K562 (cell line): Measurements from ENCODE around the gene PCDH19. TPM values are rescaled to one million over a fixed set of nuclear protein-coding genes. Genes with fewer than 3 reads are reported as not detected.

ENCODE experiments used
- ATAC-seq: fragments of 200-7000 bp; cut with Tn5 transposase; 3 replicates; pipeline ENCODE4 v1.9.1; 2020; ENCODE audit warnings: moderate library complexity
- BruUV-seq: library from RNA; stranded (reverse); fragments of 400-500 nt; replicated peaks from 2 replicates; lab custom pipeline; 2021; lab: Mats Ljungman, UMichigan
- CTCF ChIA-PET: fragments of 300-600 bp; formaldehyde crosslinking; extraction: SDS; loops from one replicate; lab custom pipeline; 2021; ENCODE audit warnings: low intra/inter-chr PET ratio; lab: Yijun Ruan, JAX
- POLR2A ChIA-PET: fragments of 300-600, 350-650 bp; sonication (Branson Sonifier 250); formaldehyde crosslinking; extraction: SDS; loops from one replicate; lab custom pipeline; 2021; ENCODE audit warnings: antibody characterized with exemption, inconsistent platforms; lab: Yijun Ruan, JAX
- DNase-seq, 4 experiments: peaks; one replicate each; pipeline versions ENCODE4 v3.0.0 to v3.0.0-alpha.2; 2011 to 2018; ENCODE audit warnings: low spot score in 3 of 4, mixed read lengths in 3 of 4; ENCODE audit errors: extremely low read depth in 1 of 4
- FAIRE-seq: peaks from 2 replicates; lab custom pipeline; 2011; peaks lifted over from hg19 to GRCh38; lab: Jason Lieb, UNC
- H2AFZ ChIP-seq: 2 replicates; pipeline ENCODE4 v1.6.0; 2011; ENCODE audit warnings: low read depth, low read length, control low read depth, inconsistent platforms
- H3K27ac ChIP-seq: fragments of 200-600 bp; 3 replicates; pipeline ENCODE4 v1.8.0; 2011; ENCODE audit warnings: low read depth, mild to moderate bottlenecking, control low read depth, inconsistent platforms, low read length, moderate library complexity, mixed read lengths; ENCODE audit errors: extremely low read depth
- H3K27me3 ChIP-seq, 2 experiments: fragments of 300-600 bp in 1 of 2; 2 replicates in 1 of 2; 3 replicates in 1 of 2; pipeline versions ENCODE4 v1.6.0 to v1.8.0; 2011; ENCODE audit warnings: inconsistent platforms in 2 of 2, low read length in 2 of 2, mild to moderate bottlenecking in 1 of 2, mixed read lengths in 1 of 2, moderate library complexity in 1 of 2; ENCODE audit not compliant: control insufficient read depth in 2 of 2, insufficient read depth in 2 of 2
- H3K36me3 ChIP-seq: fragments of 300-600 bp; 3 replicates; pipeline ENCODE4 v1.8.0; 2011; ENCODE audit warnings: mild to moderate bottlenecking, low read length, inconsistent platforms; ENCODE audit not compliant: control insufficient read depth, insufficient read depth
- H3K4me1 ChIP-seq, 2 experiments: fragments of 200-600 bp in 1 of 2; replicated peaks in 1 of 2; 2 replicates in 1 of 2; 3 replicates in 1 of 2; pipeline versions ENCODE4 v1.5.1 to v1.8.0; 2011; ENCODE audit warnings: inconsistent platforms in 2 of 2, low read length in 2 of 2, mild to moderate bottlenecking in 1 of 2, mixed read lengths in 1 of 2, moderate library complexity in 1 of 2; ENCODE audit not compliant: control insufficient read depth in 2 of 2, insufficient read depth in 2 of 2
- H3K4me2 ChIP-seq: 2 replicates; pipeline ENCODE4 v1.6.1; 2011; ENCODE audit warnings: low read length, control low read depth, inconsistent platforms, mixed read lengths; ENCODE audit not compliant: insufficient read depth
- H3K4me3 ChIP-seq: fragments of 200-600 bp; sonication (generic), shearing (Covaris generic); 2 replicates; pipeline ENCODE4 v1.5.1; 2016; ENCODE audit warnings: control low read depth, inconsistent platforms
- H3K79me2 ChIP-seq: fragments of 200-600 bp; 3 replicates; pipeline ENCODE4 v1.8.0; 2011; ENCODE audit warnings: low read length, inconsistent platforms; ENCODE audit not compliant: control insufficient read depth, insufficient read depth
- H3K9ac ChIP-seq, 2 experiments: 2 replicates each; pipeline versions ENCODE4 v1.6.0 to v1.6.1; 2011; ENCODE audit warnings: low read depth in 2 of 2, low read length in 2 of 2, control low read depth in 1 of 2, inconsistent platforms in 1 of 2, mild to moderate bottlenecking in 1 of 2, mixed read lengths in 1 of 2; ENCODE audit not compliant: insufficient read depth in 1 of 2
- H3K9me1 ChIP-seq: one replicate; pipeline ENCODE4 v1.6.0; 2011; ENCODE audit warnings: inconsistent platforms, mild to moderate bottlenecking, low read length, moderate library complexity; ENCODE audit not compliant: control insufficient read depth, insufficient read depth
- H3K9me3 ChIP-seq: replicated peaks from 2 replicates; pipeline ENCODE4 v1.5.1; 2011; ENCODE audit warnings: low read depth, low read length, inconsistent platforms; ENCODE audit not compliant: control insufficient read depth, insufficient read depth
- H4K20me1 ChIP-seq: replicated peaks from 2 replicates; pipeline ENCODE4 v1.6.1; 2011; ENCODE audit warnings: low read length, inconsistent platforms, mixed read lengths; ENCODE audit not compliant: control insufficient read depth, insufficient read depth
- CREB1 ChIP-seq, 2 experiments: sonication (generic) in 1 of 2; formaldehyde crosslinking in 1 of 2; IDR thresholded peaks; 2 replicates each; pipeline versions ENCODE4 v1.6.1 to v1.8.0; 2012 to 2022; ENCODE audit warnings: inconsistent platforms in 1 of 2, mild to moderate bottlenecking in 1 of 2, missing genetic modification reagents in 1 of 2, moderate library complexity in 1 of 2
- DPF2 ChIP-seq: fragments of 450-650 bp; IDR thresholded peaks from 2 replicates; pipeline ENCODE4 v1.6.1; 2016
- LEF1 ChIP-seq: fragments of 450-650 bp; IDR thresholded peaks from 2 replicates; pipeline ENCODE4 v1.6.1; 2016; ENCODE audit warnings: mild to moderate bottlenecking
- MBD2 ChIP-seq: sonication (generic); IDR thresholded peaks from 2 replicates; pipeline ENCODE4 v1.6.1; 2016; ENCODE audit warnings: low read depth, borderline replicate concordance
- NFIX ChIP-seq: fragments of 250-450 bp; sonication (Bioruptor Pico); IDR thresholded peaks from 2 replicates; pipeline ENCODE4 v1.4.0; 2020; ENCODE audit warnings: low read depth, mild to moderate bottlenecking, moderate library complexity
- PATZ1 ChIP-seq: fragments of 250-450 bp; sonication (Bioruptor Pico); IDR thresholded peaks from 2 replicates; pipeline ENCODE4 v1.5.0; 2020; ENCODE audit warnings: mild to moderate bottlenecking, borderline replicate concordance
- PKNOX1 ChIP-seq: fragments of 450-650 bp; IDR thresholded peaks from 2 replicates; pipeline ENCODE4 v1.6.1; 2016
- RHOXF2B ChIP-seq: fragments of 250-450 bp; sonication (Bioruptor Pico); conservative IDR thresholded peaks from 2 replicates; pipeline ENCODE4 v1.5.1; 2021
- SLC30A9 ChIP-seq: fragments of 250-450 bp; sonication (Bioruptor Pico); IDR thresholded peaks from 2 replicates; pipeline ENCODE4 v1.8.0; 2022; ENCODE audit warnings: mild to moderate bottlenecking, moderate library complexity
- SRF ChIP-seq, 2 experiments: fragments of 250-450, 450-650 bp in 1 of 2; sonication (Bioruptor Pico) in 1 of 2; sonication (generic) in 1 of 2; formaldehyde crosslinking; IDR thresholded peaks; 2 replicates each; pipeline versions ENCODE4 v1.5.0 to v1.5.1; 2020 to 2022; ENCODE audit warnings: mild to moderate bottlenecking in 1 of 2, missing genetic modification reagents in 1 of 2
- THAP7 ChIP-seq: fragments of 250-450 bp; sonication (Bioruptor Pico); IDR thresholded peaks from 2 replicates; pipeline ENCODE4 v1.5.0; 2021
- THRB ChIP-seq: fragments of 450-650 bp; formaldehyde crosslinking; conservative IDR thresholded peaks from 2 replicates; pipeline ENCODE4 v1.4.0; 2022; ENCODE audit warnings: mild to moderate bottlenecking, missing genetic modification characterization
- ZBTB1 ChIP-seq: sonication (generic); formaldehyde crosslinking; IDR thresholded peaks from 2 replicates; pipeline ENCODE4 v1.8.1; 2023; ENCODE audit warnings: missing genetic modification reagents, low read depth, mild to moderate bottlenecking, borderline replicate concordance
- ZFX ChIP-seq: sonication (generic); formaldehyde crosslinking; IDR thresholded peaks from 2 replicates; pipeline ENCODE4 v1.8.0; 2022; ENCODE audit warnings: mild to moderate bottlenecking, missing genetic modification reagents, moderate library complexity
- ZNF12 ChIP-seq: sonication (generic); formaldehyde crosslinking; IDR thresholded peaks from 2 replicates; pipeline ENCODE4 v1.4.0; 2020; ENCODE audit warnings: mild to moderate bottlenecking, missing genetic modification reagents
- ZNF124 ChIP-seq: sonication (generic); formaldehyde crosslinking; IDR thresholded peaks from 2 replicates; pipeline ENCODE4 v1.8.1; 2022; ENCODE audit warnings: missing genetic modification reagents
- ZZZ3 ChIP-seq: fragments of 450-650 bp; IDR thresholded peaks from 2 replicates; pipeline ENCODE4 v1.6.1; 2016; ENCODE audit warnings: antibody characterized with exemption, mild to moderate bottlenecking, moderate library complexity
- in situ Hi-C: fragments of 300-500 bp; cut with MboI; formaldehyde crosslinking; loops from 4 replicates; pipeline ENCODE4 v1.15.0; 2018; ENCODE audit warnings: inconsistent platforms, mixed read lengths
- intact Hi-C: fragments of 100-400 bp; cut with micrococcal nuclease; formaldehyde crosslinking; loops from 2 replicates; pipeline ENCODE4 v1.14.2; 2022
- polyA plus RNA-seq, 8 experiments: library from polyadenylated mRNA; depleted of rRNA in 4 of 8; stranded (reverse) in 5 of 8; unstranded in 3 of 8; fragments of >200 nt; fragmentation: Nextera tagmentation in 2 of 8; fragmentation: Illumina TruSeq in 1 of 8; extraction: Ambion mirVana in 2 of 8; extraction: Trizol in 1 of 8; gene quantifications; 2 replicates each; pipeline versions ENCODE4 v1.2.1 to v1.2.3, GENCODE V29; 2011 to 2014; ENCODE audit warnings: inconsistent platforms in 1 of 8, missing spikeins in 1 of 8
- total RNA-seq, 7 experiments: library from RNA; depleted of rRNA in 6 of 7; stranded (reverse); fragments of >200 nt in 6 of 7; fragmentation: Illumina TruSeq in 2 of 7; extraction: Trizol in 2 of 7; gene quantifications; 2 replicates each; pipeline versions ENCODE4 v1.2.1 to v1.2.3, GENCODE V29; 2011 to 2021; ENCODE audit warnings: low replicate concordance in 1 of 7

PCDH19 gene
- total and polyA plus RNA-seq, 9 of the 15 experiments (the other 6 are each of a cell fraction or from before 2014, with no cell fraction given) = not detected

- no peak for TF ChIP-seq PATZ1 (CRISPR knock-in tag)
- no peak for TF ChIP-seq ZNF12 (CRISPR knock-in tag)
These were observed 32.2 kb downstream of the PCDH19 start (continued) for GRCh38 chrX:100377826-100378225.

GRCh38 chrX:100376576-100376975 is 33.5 kb downstream of the PCDH19 start:
- no peak overlapping the region for H2AFZ ChIP-seq
- FAIRE-seq = no peak
- TF ChIP-seq ZZZ3 = no peak
- TF ChIP-seq DPF2 = no peak
- no peak for TF ChIP-seq MBD2
- no peak for TF ChIP-seq THRB (CRISPR knock-in tag)
- no peak for TF ChIP-seq ZNF124
- TF ChIP-seq LEF1 = no peak
- TF ChIP-seq SRF (CRISPR knock-in tag; IDR thresholded peaks at IDR 0.05) = no peak
- TF ChIP-seq THAP7 (CRISPR knock-in tag) = no peak
- no peak for TF ChIP-seq CREB1 (IDR thresholded peaks at IDR 0.05)
- no peak for TF ChIP-seq CREB1 (CRISPR knock-in tag; IDR thresholded peaks at IDR 0.05)
- TF ChIP-seq ZFX (CRISPR knock-in tag) = no peak
- no peak for TF ChIP-seq NFIX
- no peak for TF ChIP-seq ZBTB1
- no peak for TF ChIP-seq SLC30A9 (CRISPR knock-in tag)
- no peak for TF ChIP-seq PKNOX1
- no peak for TF ChIP-seq RHOXF2B

More at GRCh38 chrX:100376576-100376975, 33.5 kb downstream of the PCDH19 start:
- Histone ChIP-seq H3K27ac (no peak overlapping the region), H3K4me3 (no peak overlapping the region), H3K36me3 (no peaks in the 10 kb centered on the region), H3K9ac (no peak overlapping the region), H3K79me2 (no peaks in the 10 kb centered on the region), H3K27me3 (no peaks in the 10 kb centered on the region), H3K9me1 (no peaks in the 10 kb centered on the region), H3K9me3 (no peaks in the 10 kb centered on the region), H3K4me2 (no peak overlapping the region), H4K20me1 (no peaks in the 10 kb centered on the region), H3K4me1 (no peaks in the 10 kb centered on the region)
- no TSS peak for BruUV-seq
- intact Hi-C loops (no loop called here), in situ Hi-C loops (no loop called here)
- ChIA-PET CTCF (no interaction called here), POLR2A (no interaction called here)
- ATAC-seq = no peak
- no peak for DNase-seq
